ENCODE results near the gene DMTF1. TPM values are rescaled to one million over a fixed set of nuclear protein-coding genes. Genes with fewer than 3 reads are reported as not detected.

DMTF1 gene
- total RNA-seq, 1 donor = 70.6 TPM

- no peak for DNase-seq (ENCODE audit: insufficient read length, low spot score, missing footprints)
- H3K79me2 ChIP-seq (ENCODE audit: insufficient read depth, low read length) = peaks cover 70% of the 10 kb centered on the region
These were observed 54.1 kb downstream of the DMTF1 start for GRCh38 chr7:87206361-87206760.

GRCh38 chr7:87209295-87209924 is 57.2 kb downstream of the DMTF1 start:
- Histone ChIP-seq H3K79me2 (ENCODE audit: insufficient read depth, low read length) (peaks cover 72% of the 10 kb centered on the region), H3K27me3 (ENCODE audit: insufficient read depth, low read length) (no peaks in the 10 kb centered on the region)

More at GRCh38 chr7:87206361-87206760, 54.1 kb downstream of the DMTF1 start:
- Histone ChIP-seq H3K27ac (ENCODE audit: low read depth, low read length) (no peak overlapping the region), H4K20me1 (ENCODE audit: insufficient read depth, low read length) (peaks cover 28% of the 10 kb centered on the region), H3K4me1 (ENCODE audit: insufficient read depth, low read length) (no peaks in the 10 kb centered on the region), H2AFZ (ENCODE audit: low read length) (no peak overlapping the region), H3K4me2 (ENCODE audit: insufficient read depth, low read length) (no peak overlapping the region), H3K36me3 (ENCODE audit: insufficient read depth, low read length) (peaks cover 5% of the 10 kb centered on the region), H3K27me3 (ENCODE audit: insufficient read depth, low read length) (no peaks in the 10 kb centered on the region), H3K4me3 (ENCODE audit: insufficient read depth, low read length) (no peak overlapping the region), H3K9me3 (ENCODE audit: low read depth, low read length) (no peaks in the 10 kb centered on the region)
- no peak for TF ChIP-seq CTCF (IDR thresholded peaks at IDR 0.05; ENCODE audit: extremely low read depth, low read depth, low read length)

GRCh38 chr7:87210506-87210905 is 58.3 kb downstream of the DMTF1 start:
- Histone ChIP-seq H3K4me1 (ENCODE audit: insufficient read depth, low read length) (no peaks in the 10 kb centered on the region), H3K4me3 (ENCODE audit: insufficient read depth, low read length) (no peak overlapping the region), H3K36me3 (ENCODE audit: insufficient read depth, low read length) (no peaks in the 10 kb centered on the region), H3K4me2 (ENCODE audit: insufficient read depth, low read length) (no peak overlapping the region), H3K27me3 (ENCODE audit: insufficient read depth, low read length) (no peaks in the 10 kb centered on the region), H3K79me2 (ENCODE audit: insufficient read depth, low read length) (peaks cover 74% of the 10 kb centered on the region), H3K27ac (ENCODE audit: low read depth, low read length) (no peak overlapping the region), H3K9me3 (ENCODE audit: low read depth, low read length) (no peaks in the 10 kb centered on the region), H4K20me1 (ENCODE audit: insufficient read depth, low read length) (peaks cover 36% of the 10 kb centered on the region), H2AFZ (ENCODE audit: low read length) (no peak overlapping the region)
- no peak for DNase-seq (ENCODE audit: insufficient read length, low spot score, missing footprints)
- TF ChIP-seq CTCF (IDR thresholded peaks at IDR 0.05; ENCODE audit: extremely low read depth, low read depth, low read length) = no peak

More at GRCh38 chr7:87209295-87209924, 57.2 kb downstream of the DMTF1 start:
- H3K4me3 ChIP-seq (ENCODE audit: insufficient read depth, low read length) = no peak overlapping the region
- no peak overlapping the region for H2AFZ ChIP-seq (ENCODE audit: low read length)
- no peaks in the 10 kb centered on the region for H3K36me3 ChIP-seq (ENCODE audit: insufficient read depth, low read length)
- no peaks in the 10 kb centered on the region for H3K9me3 ChIP-seq (ENCODE audit: low read depth, low read length)
- H3K4me1 ChIP-seq (ENCODE audit: insufficient read depth, low read length) = no peaks in the 10 kb centered on the region
- no peak overlapping the region for H3K4me2 ChIP-seq (ENCODE audit: insufficient read depth, low read length)
- TF ChIP-seq CTCF (IDR thresholded peaks at IDR 0.05; ENCODE audit: extremely low read depth, low read depth, low read length) = no peak
- no peak overlapping the region for H3K27ac ChIP-seq (ENCODE audit: low read depth, low read length)
- peaks cover 31% of the 10 kb centered on the region for H4K20me1 ChIP-seq (ENCODE audit: insufficient read depth, low read length)
- no peak for DNase-seq (ENCODE audit: insufficient read length, low spot score, missing footprints)

GRCh38 chr7:87212498-87212897 is 60.2 kb downstream of the DMTF1 start:
- Histone ChIP-seq H3K79me2 (ENCODE audit: insufficient read depth, low read length) (peaks cover 79% of the 10 kb centered on the region), H3K4me1 (ENCODE audit: insufficient read depth, low read length) (no peaks in the 10 kb centered on the region), H3K36me3 (ENCODE audit: insufficient read depth, low read length) (no peaks in the 10 kb centered on the region), H3K9me3 (ENCODE audit: low read depth, low read length) (no peaks in the 10 kb centered on the region), H3K27me3 (ENCODE audit: insufficient read depth, low read length) (no peaks in the 10 kb centered on the region), H2AFZ (ENCODE audit: low read length) (no peak overlapping the region), H3K4me3 (ENCODE audit: insufficient read depth, low read length) (no peak overlapping the region), H3K4me2 (ENCODE audit: insufficient read depth, low read length) (no peak overlapping the region), H4K20me1 (ENCODE audit: insufficient read depth, low read length) (peaks cover 29% of the 10 kb centered on the region), H3K27ac (ENCODE audit: low read depth, low read length) (no peak overlapping the region)
- TF ChIP-seq CTCF (IDR thresholded peaks at IDR 0.05; ENCODE audit: extremely low read depth, low read depth, low read length) = no peak
- DNase-seq (ENCODE audit: insufficient read length, low spot score, missing footprints) = no peak

All from osteoblast (primary cell).